K562 treated with DMSO at 1 percent for 24 hours (cell line): ENCODE data around the gene UTY. TPM values are rescaled to one million over a fixed set of nuclear protein-coding genes. Genes with fewer than 3 reads are reported as not detected.

Experiments
- total RNA-seq: library from RNA; unstranded; fragments of 300-600 nt; gene quantifications from 2 replicates; pipeline ENCODE4 v1.2.3, GENCODE V29; 2022; ENCODE audit warnings: low read depth; ENCODE audit not compliant: insufficient read depth

The UTY gene
- total RNA-seq: not detected in 2 replicates

GRCh38 chrY:13479828-13480227 lies at the start of gene UTY:
Gene UTY, minus strand, starts transcription at chrY:13480033. Its CDS starts 368 bp downstream, at chrY:13479665.

Other genes with a start within 250 kb of the UTY start
- not detected in 2 replicates for gene TMSB4Y, start 223.9 kb upstream of the UTY start, total RNA-seq